ENCODE data around the gene SLC43A3.
A peak's percentile ranks its signal among the peaks of the same experiment; 100 is the strongest.

The SLC43A3 gene

DNA sequence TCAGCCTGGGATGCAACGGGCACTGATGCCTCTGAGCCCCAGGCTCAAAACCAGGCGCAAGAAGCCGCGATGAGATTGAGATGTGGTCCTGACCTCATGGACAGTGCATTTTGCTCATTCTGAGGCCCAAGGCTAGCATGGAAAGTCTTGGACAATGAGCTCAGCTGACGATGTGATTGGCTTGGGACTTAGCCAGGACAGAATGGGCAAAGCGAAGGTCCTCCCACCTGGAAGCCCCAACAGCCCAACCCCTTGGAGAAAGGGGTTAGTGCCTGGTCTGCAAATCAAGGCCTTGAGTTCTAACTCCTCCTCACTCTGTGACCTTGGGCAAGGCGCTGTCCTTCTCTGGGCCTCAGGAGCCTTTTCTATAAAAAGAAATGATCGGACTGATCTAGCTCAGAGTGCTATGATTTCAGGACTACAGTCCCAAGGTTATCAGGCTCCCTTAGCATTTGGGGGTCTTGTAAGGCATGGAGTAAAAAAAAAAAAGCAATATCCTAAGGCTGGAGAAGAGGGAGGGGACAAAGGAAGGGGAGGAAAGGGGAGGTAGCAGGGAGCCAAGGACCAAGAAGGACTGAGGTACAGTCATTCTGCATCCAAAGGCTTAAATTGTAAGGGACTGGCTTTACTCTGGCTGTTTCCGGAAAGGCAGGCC is 2.7 kb downstream of the SLC43A3 start:
- no peak for TF ChIP-seq REST (IDR thresholded peaks at IDR 0.05; ENCODE audit: insufficient replicate concordance, low read depth)
- TF ChIP-seq, protein P1, sequence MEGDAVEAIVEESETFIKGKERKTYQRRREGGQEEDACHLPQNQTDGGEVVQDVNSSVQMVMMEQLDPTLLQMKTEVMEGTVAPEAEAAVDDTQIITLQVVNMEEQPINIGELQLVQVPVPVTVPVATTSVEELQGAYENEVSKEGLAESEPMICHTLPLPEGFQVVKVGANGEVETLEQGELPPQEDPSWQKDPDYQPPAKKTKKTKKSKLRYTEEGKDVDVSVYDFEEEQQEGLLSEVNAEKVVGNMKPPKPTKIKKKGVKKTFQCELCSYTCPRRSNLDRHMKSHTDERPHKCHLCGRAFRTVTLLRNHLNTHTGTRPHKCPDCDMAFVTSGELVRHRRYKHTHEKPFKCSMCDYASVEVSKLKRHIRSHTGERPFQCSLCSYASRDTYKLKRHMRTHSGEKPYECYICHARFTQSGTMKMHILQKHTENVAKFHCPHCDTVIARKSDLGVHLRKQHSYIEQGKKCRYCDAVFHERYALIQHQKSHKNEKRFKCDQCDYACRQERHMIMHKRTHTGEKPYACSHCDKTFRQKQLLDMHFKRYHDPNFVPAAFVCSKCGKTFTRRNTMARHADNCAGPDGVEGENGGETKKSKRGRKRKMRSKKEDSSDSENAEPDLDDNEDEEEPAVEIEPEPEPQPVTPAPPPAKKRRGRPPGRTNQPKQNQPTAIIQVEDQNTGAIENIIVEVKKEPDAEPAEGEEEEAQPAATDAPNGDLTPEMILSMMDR (IDR thresholded peaks at IDR 0.05; ENCODE audit: insufficient read depth, low read length) = no peak
- Histone ChIP-seq H3K27ac (replicated peaks) (peak overlapping the region; percentile 96), H3K4me3 (replicated peaks; ENCODE audit: insufficient read depth, low read length) (peak overlapping the region; percentile 51), H3K27me3 (ENCODE audit: insufficient read depth, poor library complexity, severe bottlenecking) (no peaks in the 10 kb centered on the region)
- no peak for DNase-seq (ENCODE audit: low read depth in 1 of 2, low spot score in 1 of 2)

DNA sequence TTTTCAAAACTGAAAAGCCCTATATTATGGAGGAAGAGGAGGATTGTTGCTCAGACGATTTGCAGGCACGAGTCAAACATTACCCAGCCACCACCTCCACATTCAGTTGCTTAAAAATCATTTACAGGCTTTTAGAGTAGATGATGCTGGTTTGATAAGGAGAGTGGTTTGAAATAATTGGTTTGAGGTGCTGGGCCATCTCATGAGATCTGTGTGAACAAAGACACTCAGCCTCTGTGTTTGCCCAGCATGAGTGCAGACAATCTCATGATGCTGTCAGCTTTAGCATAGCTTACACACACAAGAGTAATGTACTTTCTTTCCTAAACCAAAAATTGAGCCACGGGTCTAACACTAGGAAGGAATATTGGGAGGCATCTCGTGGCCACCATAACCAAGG is 4.3 kb downstream of the SLC43A3 start:
- DNase-seq (ENCODE audit: low read depth in 1 of 2, low spot score in 1 of 2) = no peak
- H3K4me3 ChIP-seq (replicated peaks; ENCODE audit: insufficient read depth, low read length) = no peak overlapping the region
- TF ChIP-seq GABPA (IDR thresholded peaks at IDR 0.05; ENCODE audit: low read depth) = no peak
- no peak; the same call in 1 of the 2 replicates for TF ChIP-seq POLR2AphosphoS5 (IDR thresholded peaks at IDR 0.05; ENCODE audit: low read depth)
- TF ChIP-seq REST (IDR thresholded peaks at IDR 0.05; ENCODE audit: insufficient replicate concordance, low read depth) = no peak
- TF ChIP-seq, protein P1 (IDR thresholded peaks at IDR 0.05; ENCODE audit: insufficient read depth, low read length) = no peak
- TF ChIP-seq SPI1 (IDR thresholded peaks at IDR 0.05; ENCODE audit: borderline replicate concordance, low read depth) = no peak
- no peaks in the 10 kb centered on the region for H3K27me3 ChIP-seq (ENCODE audit: insufficient read depth, poor library complexity, severe bottlenecking)
- peak overlapping the region; percentile 96 for H3K27ac ChIP-seq (replicated peaks)

DNA sequence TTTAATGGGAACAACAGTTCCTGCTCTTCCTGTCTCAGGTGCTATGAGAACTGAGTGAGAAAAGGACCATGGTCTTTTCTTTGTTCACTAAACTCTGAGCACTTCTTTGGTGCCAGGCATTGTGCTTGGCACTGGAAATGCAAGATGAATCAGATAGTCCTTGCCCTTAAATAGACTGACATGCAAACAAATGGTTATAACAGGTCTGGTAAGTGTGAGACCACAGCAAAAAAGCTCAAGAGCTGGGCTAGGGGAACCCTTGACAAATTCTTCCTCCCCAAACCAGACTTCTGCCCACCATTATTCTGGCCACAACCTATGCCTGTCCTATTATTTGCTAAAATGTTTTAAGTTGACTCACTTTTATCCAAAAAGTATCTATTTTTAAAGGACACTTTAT is 5.1 kb downstream of the SLC43A3 start:
- Histone ChIP-seq H3K27ac (replicated peaks) (peak overlapping the region; percentile 96), H3K27me3 (ENCODE audit: insufficient read depth, poor library complexity, severe bottlenecking) (no peaks in the 10 kb centered on the region), H3K4me3 (replicated peaks; ENCODE audit: insufficient read depth, low read length) (no peak overlapping the region)
- no peak for DNase-seq (ENCODE audit: low read depth in 1 of 2, low spot score in 1 of 2)
- TF ChIP-seq POLR2AphosphoS5 (IDR thresholded peaks at IDR 0.05; ENCODE audit: low read depth) (no peak), GABPA (IDR thresholded peaks at IDR 0.05; ENCODE audit: low read depth) (no peak), REST (IDR thresholded peaks at IDR 0.05; ENCODE audit: insufficient replicate concordance, low read depth) (no peak), SPI1 (IDR thresholded peaks at IDR 0.05; ENCODE audit: borderline replicate concordance, low read depth) (no peak)
- TF ChIP-seq, protein P1 (IDR thresholded peaks at IDR 0.05; ENCODE audit: insufficient read depth, low read length) = no peak
